IPS-18a (cell line): ENCODE data around the gene DNAJC18.
"Not testable (repeated sequence)": the region's sequence is repeated elsewhere in the genome, so short reads cannot be mapped to it uniquely, and the experiment has no call there.

Source experiments
- H3K27ac ChIP-seq: one replicate; pipeline ENCODE4 v1.5.1; 2013; ENCODE audit warnings: low read length
- H3K27me3 ChIP-seq: one replicate; pipeline ENCODE4 v1.6.1; 2013; ENCODE audit warnings: mild to moderate bottlenecking, low read length; ENCODE audit not compliant: control insufficient read depth, insufficient read depth
- H3K36me3 ChIP-seq: one replicate; pipeline ENCODE4 v1.6.1; 2013; ENCODE audit warnings: low read depth, low read length; ENCODE audit not compliant: control insufficient read depth
- H3K4me1 ChIP-seq: one replicate; pipeline ENCODE4 v1.6.1; 2013; ENCODE audit warnings: low read depth, low read length; ENCODE audit not compliant: control insufficient read depth
- H3K4me3 ChIP-seq: one replicate; pipeline ENCODE4 v1.5.1; 2013; ENCODE audit warnings: low read length
- H3K9ac ChIP-seq: one replicate; pipeline ENCODE4 v1.6.1; 2013; ENCODE audit warnings: mild to moderate bottlenecking, low read length, moderate library complexity
- H3K9me3 ChIP-seq: one replicate; pipeline ENCODE4 v1.6.1; 2013; ENCODE audit warnings: low read depth, low read length; ENCODE audit not compliant: control insufficient read depth

Gene DNAJC18

DNA sequence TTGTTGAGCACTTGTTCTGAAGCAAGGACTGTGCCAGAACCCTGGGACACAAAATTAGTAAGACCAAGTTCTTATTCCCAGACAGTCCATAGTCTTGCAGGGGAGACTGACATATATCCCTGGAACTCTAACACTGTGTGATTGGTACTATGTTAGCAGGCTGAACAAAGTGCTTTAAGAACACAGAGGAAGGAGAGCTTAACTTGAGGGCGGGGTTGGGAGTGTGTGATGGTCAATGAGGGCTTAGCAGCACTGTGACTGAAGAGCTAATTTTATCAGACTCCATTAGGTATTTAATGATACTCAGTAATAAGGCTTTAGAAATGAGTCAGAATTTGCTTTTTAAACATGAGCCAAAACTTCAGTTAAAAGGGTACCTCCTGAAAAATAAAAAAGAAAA is 20.5 kb downstream of the DNAJC18 start:
- no peak overlapping the region for H3K9ac ChIP-seq
- no peaks in the 10 kb centered on the region for H3K9me3 ChIP-seq
- peaks cover 9% of the 10 kb centered on the region for H3K4me1 ChIP-seq
- H3K27me3 ChIP-seq: no peaks in the 10 kb centered on the region
- no peak overlapping the region for H3K4me3 ChIP-seq
- no peak overlapping the region for H3K27ac ChIP-seq
- peaks cover 24% of the 10 kb centered on the region for H3K36me3 ChIP-seq

DNA sequence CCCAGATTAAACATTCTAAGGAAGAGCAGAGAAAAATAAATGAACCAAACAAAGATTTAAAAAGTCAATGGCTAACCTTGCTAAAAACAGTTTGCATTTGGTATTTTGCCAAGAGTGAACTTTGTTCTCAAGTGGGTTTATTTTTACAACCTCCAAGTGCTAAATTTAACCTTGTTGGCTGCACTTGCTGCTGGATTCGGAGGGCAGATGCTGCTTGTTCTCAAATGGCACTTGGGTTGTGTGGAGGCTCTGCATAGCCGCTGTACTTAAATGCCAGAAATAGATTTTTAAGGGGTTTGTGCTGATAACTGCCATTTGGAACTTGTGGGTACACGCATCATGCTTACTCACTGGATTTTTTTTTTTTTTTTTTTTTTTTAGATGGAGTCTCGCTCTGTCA is 22.1 kb downstream of the DNAJC18 start:
- no peaks in the 10 kb centered on the region for H3K9me3 ChIP-seq
- H3K27ac ChIP-seq: no peak overlapping the region
- H3K4me1 ChIP-seq: peaks cover 9% of the 10 kb centered on the region
- peaks cover 20% of the 10 kb centered on the region for H3K36me3 ChIP-seq
- no peak overlapping the region for H3K9ac ChIP-seq
- H3K4me3 ChIP-seq: no peak overlapping the region
- no peaks in the 10 kb centered on the region for H3K27me3 ChIP-seq

- Histone ChIP-seq H3K27me3 (no peaks in the 10 kb centered on the region), H3K9ac (no peak overlapping the region), H3K27ac (no peak overlapping the region), H3K4me3 (no peak overlapping the region), H3K9me3 (no peaks in the 10 kb centered on the region), H3K36me3 (peaks cover 20% of the 10 kb centered on the region), H3K4me1 (peaks cover 9% of the 10 kb centered on the region)
These were observed 22.7 kb downstream of the DNAJC18 start for GRCh38 chr5:139416651-139417050.

GRCh38 chr5:139415869-139416268 is 23.5 kb downstream of the DNAJC18 start:
- Histone ChIP-seq H3K9me3 (no peaks in the 10 kb centered on the region), H3K4me3 (no peak overlapping the region), H3K27me3 (no peaks in the 10 kb centered on the region), H3K4me1 (peaks cover 9% of the 10 kb centered on the region), H3K9ac (no peak overlapping the region), H3K36me3 (peaks cover 21% of the 10 kb centered on the region), H3K27ac (no peak overlapping the region)

GRCh38 chr5:139415221-139415861 is 24.0 kb downstream of the DNAJC18 start:
- Histone ChIP-seq H3K36me3 (peaks cover 21% of the 10 kb centered on the region), H3K4me1 (peaks cover 9% of the 10 kb centered on the region), H3K27ac (no peak overlapping the region), H3K27me3 (no peaks in the 10 kb centered on the region), H3K9ac (no peak overlapping the region), H3K4me3 (no peak overlapping the region), H3K9me3 (no peaks in the 10 kb centered on the region)

DNA sequence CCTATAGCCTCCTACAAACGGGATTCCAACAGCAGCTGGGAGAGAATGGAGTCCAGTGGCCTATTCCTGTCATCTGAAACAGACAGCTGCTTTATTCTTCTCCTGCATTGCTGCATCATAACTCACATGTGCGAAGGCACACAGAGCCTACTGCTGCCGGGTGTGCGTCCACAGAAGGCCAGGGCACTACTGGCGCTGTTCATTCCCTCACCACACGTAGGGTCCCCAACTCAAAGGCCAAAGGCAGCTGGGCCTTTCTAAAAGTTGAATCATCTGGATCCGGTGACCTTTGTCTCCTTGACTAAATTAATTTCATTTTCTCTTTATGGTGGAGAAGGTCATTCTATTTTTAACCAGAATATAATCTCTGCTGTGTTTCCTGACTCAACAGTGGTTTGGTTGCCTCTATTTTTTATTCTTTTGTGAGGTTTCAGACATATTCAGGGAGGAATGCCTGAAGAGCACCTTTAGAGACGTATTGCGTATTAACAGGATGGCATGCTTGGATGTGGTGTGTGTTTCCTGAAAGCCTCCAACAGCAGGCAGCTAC is 24.7 kb downstream of the DNAJC18 start:
- no peak overlapping the region for H3K9ac ChIP-seq
- peaks cover 4% of the 10 kb centered on the region for H3K4me1 ChIP-seq
- no peaks in the 10 kb centered on the region for H3K9me3 ChIP-seq
- no peak overlapping the region for H3K27ac ChIP-seq
- peaks cover 21% of the 10 kb centered on the region for H3K36me3 ChIP-seq
- H3K4me3 ChIP-seq: no peak overlapping the region
- H3K27me3 ChIP-seq: no peaks in the 10 kb centered on the region

- H3K4me3 ChIP-seq: no peak overlapping the region
- H3K4me1 ChIP-seq: no peaks in the 10 kb centered on the region
- H3K27ac ChIP-seq: no peak overlapping the region
- H3K9me3 ChIP-seq: no peaks in the 10 kb centered on the region
- H3K27me3 ChIP-seq: no peaks in the 10 kb centered on the region
- peaks cover 17% of the 10 kb centered on the region for H3K36me3 ChIP-seq
- no peak overlapping the region for H3K9ac ChIP-seq
These were observed 25.4 kb downstream of the DNAJC18 start for GRCh38 chr5:139413963-139414362.

GRCh38 chr5:139413153-139413552 is 26.2 kb downstream of the DNAJC18 start:
- H3K27me3 ChIP-seq: no peaks in the 10 kb centered on the region
- peaks cover 11% of the 10 kb centered on the region for H3K36me3 ChIP-seq
- no peak overlapping the region for H3K4me3 ChIP-seq
- H3K9me3 ChIP-seq: no peaks in the 10 kb centered on the region
- no peaks in the 10 kb centered on the region for H3K4me1 ChIP-seq
- H3K27ac ChIP-seq: no peak overlapping the region
- no peak overlapping the region for H3K9ac ChIP-seq

- Histone ChIP-seq H3K4me3 (no peak overlapping the region), H3K36me3 (peaks cover 8% of the 10 kb centered on the region), H3K9me3 (no peaks in the 10 kb centered on the region), H3K27me3 (no peaks in the 10 kb centered on the region), H3K27ac (no peak overlapping the region), H3K4me1 (no peaks in the 10 kb centered on the region), H3K9ac (no peak overlapping the region)
These were observed 28.1 kb downstream of the DNAJC18 start for GRCh38 chr5:139410993-139411828.

DNA sequence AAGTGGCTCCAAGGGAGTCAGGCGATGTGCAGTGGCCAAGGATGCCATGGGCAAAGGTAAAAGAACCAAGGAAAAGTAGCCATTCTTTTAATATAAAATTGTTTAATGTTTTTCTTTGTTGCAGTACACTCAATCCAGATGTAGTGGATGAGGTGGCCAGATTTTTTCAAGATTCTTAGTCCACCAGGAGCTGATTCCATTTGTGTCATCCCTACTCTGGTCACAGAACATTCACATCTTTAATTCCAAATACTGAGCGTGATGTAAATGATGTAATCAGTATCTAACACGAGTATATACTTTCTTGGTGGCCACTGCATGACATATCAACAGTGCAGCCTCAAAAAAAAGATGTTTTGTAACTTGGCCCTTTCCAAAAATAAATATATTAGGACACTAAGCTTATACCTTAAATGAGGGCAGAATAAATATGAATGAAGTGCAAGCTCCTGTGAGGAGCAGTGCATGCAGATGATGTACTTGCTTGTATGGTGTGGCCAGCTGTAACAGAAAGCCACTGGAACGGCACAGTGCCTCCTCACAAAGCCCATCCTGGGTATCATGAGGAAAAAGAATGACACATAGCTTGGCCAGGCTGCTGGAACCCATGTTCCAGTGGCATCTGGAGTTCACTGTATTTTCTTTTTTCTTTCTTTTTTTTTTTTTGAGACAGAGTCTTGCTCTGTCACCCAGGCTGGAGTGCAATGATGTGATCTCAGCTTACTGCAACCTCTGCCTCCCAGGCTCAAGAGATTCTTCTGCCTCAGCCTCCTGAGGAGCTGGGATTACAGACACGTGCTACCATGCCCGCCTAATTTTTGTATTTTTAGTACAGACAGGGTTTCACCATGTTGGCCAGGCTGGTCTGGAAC is 29.0 kb downstream of the DNAJC18 start:
- H3K36me3 ChIP-seq: peaks cover 8% of the 10 kb centered on the region
- H3K27me3 ChIP-seq: no peaks in the 10 kb centered on the region
- no peaks in the 10 kb centered on the region for H3K4me1 ChIP-seq
- H3K4me3 ChIP-seq: no peak overlapping the region
- H3K9me3 ChIP-seq: no peaks in the 10 kb centered on the region
- H3K27ac ChIP-seq: no peak overlapping the region
- H3K9ac ChIP-seq: no peak overlapping the region

DNA sequence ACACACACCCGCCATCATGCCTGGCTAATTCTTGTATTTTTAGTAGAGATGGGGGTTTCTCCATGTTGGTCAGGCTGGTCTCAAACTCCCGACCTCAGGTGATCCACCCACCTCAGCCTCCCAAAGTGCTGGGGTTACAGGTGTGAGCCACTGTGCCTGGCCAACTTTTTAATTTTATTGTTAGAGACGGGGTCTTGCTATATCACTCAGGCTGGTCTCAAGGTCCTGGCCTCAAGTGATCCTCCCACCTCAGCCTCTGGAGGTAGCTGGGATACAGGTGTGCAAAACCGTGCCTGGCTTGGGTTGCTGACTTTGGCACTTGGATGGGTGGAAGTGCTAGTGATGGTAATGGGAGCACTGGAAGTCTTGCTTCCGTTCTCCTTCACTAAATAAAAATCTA is 30.2 kb downstream of the DNAJC18 start:
- H3K9me3 ChIP-seq, H3K27me3 ChIP-seq, H3K27ac ChIP-seq, H3K4me1 ChIP-seq, H3K9ac ChIP-seq, H3K36me3 ChIP-seq, H3K4me3 ChIP-seq: not testable (repeated sequence)
